ENCODE measurements around the gene QPCT.
A peak's percentile ranks its signal among the peaks of the same experiment; 100 is the strongest.
"Not testable (repeated sequence)": the region's sequence is repeated elsewhere in the genome, so short reads cannot be mapped to it uniquely, and the experiment has no call there.

Gene QPCT

DNA sequence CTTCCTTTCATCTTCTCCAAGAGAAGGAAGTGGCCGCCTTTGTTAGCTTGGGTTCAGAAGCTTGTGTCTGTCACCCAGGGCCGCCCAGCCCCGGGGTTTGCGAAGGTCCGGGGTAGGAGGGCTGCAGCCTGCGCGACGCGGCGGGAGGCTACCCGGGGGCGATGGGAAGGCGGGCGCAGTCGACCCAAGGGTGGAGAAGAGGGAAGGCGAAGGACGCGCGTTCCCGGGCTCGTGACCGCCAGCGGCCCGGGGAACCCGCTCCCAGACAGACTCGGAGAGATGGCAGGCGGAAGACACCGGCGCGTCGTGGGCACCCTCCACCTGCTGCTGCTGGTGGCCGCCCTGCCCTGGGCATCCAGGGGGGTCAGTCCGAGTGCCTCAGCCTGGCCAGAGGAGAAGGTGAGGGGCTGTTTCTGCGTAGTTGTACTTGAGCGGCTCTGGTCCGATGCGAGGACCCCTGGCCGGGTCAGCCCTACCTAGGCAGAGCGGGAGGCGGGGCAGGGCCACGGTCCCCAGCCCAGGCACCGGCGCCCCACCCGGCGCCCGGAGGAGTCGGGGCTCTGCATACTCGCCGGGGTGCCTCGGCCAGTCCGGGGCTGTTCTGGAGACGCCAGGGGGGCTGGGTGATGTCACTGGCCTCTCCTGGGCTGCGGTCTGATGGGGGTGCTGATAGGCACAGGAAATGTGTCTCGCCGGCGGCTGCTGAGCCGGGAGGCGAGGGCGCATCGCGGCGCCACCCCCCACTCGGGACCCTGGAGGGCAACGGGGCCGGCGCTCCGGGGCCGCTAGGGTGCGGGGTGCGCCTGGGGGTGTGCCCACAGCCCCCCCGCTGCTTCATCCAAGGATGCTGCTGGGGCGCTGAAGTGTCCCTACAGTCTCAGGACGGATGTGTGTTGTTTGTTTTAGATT, at the start of gene QPCT:
Gene QPCT, plus strand, starts transcription at position 178 of the 909 bp plus-strand sequence. Its CDS starts 102 bp downstream, at position 280.
- Histone ChIP-seq H3K4me1 (ENCODE audit: control insufficient read depth, insufficient read depth, low read length) (peaks cover 19% of the 10 kb centered on the region), H3K9ac (ENCODE audit: low read depth, low read length) (no peak within 1 kb of the TSS), H3K27me3 (ENCODE audit: control insufficient read depth, insufficient read depth, low read length) (peaks cover 2% of the 10 kb centered on the region), H3K36me3 (ENCODE audit: control insufficient read depth, insufficient read depth, low read length) (no peaks in the 10 kb centered on the region), H3K9me3 (ENCODE audit: control insufficient read depth, insufficient read depth, low read length) (no peaks in the 10 kb centered on the region), H3K4me3 (ENCODE audit: low read depth, low read length) (peak within 1 kb of the TSS; percentile 69)

DNA sequence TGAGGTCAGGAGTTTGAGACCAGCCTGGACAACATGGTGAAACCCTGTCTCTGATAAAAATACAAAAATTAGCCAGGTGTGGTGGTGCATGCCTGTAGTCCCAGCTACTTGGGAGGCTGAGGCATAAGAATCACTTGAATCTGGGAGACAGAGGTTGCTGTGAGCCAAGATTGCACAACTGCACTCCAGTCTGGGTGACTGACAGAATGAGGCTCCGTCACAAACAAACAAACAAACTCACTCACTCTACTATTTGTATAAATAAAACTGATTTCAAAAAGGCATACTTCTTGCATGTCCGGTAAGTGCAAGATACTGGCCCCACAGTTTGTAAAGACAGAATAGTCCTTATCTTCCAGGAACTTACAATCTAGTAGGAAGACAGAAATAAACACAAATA, 49.6 kb upstream of the QPCT start:
- not testable (repeated sequence) for H3K4me1 ChIP-seq (ENCODE audit: control insufficient read depth, insufficient read depth, low read length); H3K27me3 ChIP-seq (ENCODE audit: control insufficient read depth, insufficient read depth, low read length); H3K36me3 ChIP-seq (ENCODE audit: control insufficient read depth, insufficient read depth, low read length); H3K9me3 ChIP-seq (ENCODE audit: control insufficient read depth, insufficient read depth, low read length); H3K4me3 ChIP-seq (ENCODE audit: low read depth, low read length); H3K9ac ChIP-seq (ENCODE audit: low read depth, low read length)

DNA sequence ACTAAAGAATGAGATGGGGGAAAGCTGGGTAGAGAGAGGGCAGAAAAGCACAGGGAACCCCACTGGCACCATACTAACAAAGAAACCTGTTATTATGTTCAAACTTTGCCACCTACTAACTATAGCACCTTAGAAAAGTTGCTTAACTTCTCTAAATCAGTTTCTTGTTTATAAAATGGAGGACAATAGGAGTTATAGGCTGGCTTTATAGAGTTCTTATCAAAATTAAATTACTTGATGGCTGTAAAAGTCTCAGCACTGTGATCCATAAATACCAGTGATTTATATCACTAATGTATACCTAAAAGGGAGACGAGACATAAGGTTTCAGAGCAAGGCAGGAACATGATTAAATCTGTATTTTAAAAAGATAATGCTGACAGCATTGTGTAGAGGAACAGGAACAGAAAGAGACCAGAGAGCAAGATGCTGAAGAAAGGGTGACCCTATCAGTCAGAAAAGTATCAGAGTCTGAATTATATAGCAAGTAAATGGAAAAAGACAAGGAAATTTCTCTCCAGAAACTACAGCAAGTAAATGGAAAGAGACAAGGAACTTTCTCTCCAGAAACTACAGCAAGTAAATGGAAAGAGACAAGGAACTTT, 48.9 kb upstream of the QPCT start:
- no peaks in the 10 kb centered on the region for H3K9me3 ChIP-seq (ENCODE audit: control insufficient read depth, insufficient read depth, low read length)
- H3K9ac ChIP-seq (ENCODE audit: low read depth, low read length) = no peak overlapping the region
- H3K4me1 ChIP-seq (ENCODE audit: control insufficient read depth, insufficient read depth, low read length) = no peaks in the 10 kb centered on the region
- no peaks in the 10 kb centered on the region for H3K27me3 ChIP-seq (ENCODE audit: control insufficient read depth, insufficient read depth, low read length)
- H3K4me3 ChIP-seq (ENCODE audit: low read depth, low read length) = no peak overlapping the region
- no peaks in the 10 kb centered on the region for H3K36me3 ChIP-seq (ENCODE audit: control insufficient read depth, insufficient read depth, low read length)

DNA sequence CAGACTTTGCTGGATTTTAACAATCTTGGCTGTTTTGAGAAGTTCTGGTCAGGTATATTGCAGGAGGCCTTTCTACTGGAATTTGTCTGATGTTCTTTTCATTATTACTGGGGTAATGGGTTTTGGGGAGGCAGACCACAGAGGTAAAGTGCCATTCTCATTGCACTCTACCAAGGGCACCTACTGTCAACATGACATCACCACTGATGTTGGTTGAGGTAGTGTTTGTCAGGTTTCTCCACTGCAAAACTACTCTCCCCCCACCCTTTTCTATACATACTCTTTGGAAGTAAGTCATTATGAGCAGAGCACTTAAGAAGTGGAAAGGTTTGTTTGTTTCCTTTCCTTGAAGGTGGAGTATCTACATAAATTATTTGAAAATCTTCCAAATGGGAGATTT, 46.8 kb upstream of the QPCT start:
- Histone ChIP-seq H3K36me3 (ENCODE audit: control insufficient read depth, insufficient read depth, low read length) (no peaks in the 10 kb centered on the region), H3K9ac (ENCODE audit: low read depth, low read length) (no peak overlapping the region), H3K27me3 (ENCODE audit: control insufficient read depth, insufficient read depth, low read length) (no peaks in the 10 kb centered on the region), H3K4me1 (ENCODE audit: control insufficient read depth, insufficient read depth, low read length) (no peaks in the 10 kb centered on the region), H3K9me3 (ENCODE audit: control insufficient read depth, insufficient read depth, low read length) (no peaks in the 10 kb centered on the region), H3K4me3 (ENCODE audit: low read depth, low read length) (no peak overlapping the region)

DNA sequence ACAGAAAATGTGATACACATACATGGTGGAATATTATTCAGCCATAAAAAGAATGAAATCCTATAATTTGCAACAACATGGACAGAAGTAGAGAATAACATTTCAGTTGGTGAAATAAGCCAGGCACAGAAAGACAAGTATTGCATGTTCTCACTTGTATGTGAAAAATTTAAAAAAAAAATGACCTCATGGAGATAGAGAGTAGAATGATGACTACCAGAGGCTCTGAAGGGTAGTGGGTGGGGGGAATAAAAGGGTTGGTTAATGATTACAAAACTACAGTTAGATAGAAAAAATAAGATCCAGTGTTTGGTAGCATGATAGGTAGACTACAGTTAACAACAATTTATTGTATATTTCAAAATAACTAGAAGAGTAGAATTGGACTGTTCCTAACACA, 44.3 kb upstream of the QPCT start:
- Histone ChIP-seq H3K27me3 (ENCODE audit: control insufficient read depth, insufficient read depth, low read length) (no peaks in the 10 kb centered on the region), H3K4me1 (ENCODE audit: control insufficient read depth, insufficient read depth, low read length) (no peaks in the 10 kb centered on the region), H3K4me3 (ENCODE audit: low read depth, low read length) (no peak overlapping the region), H3K9me3 (ENCODE audit: control insufficient read depth, insufficient read depth, low read length) (no peaks in the 10 kb centered on the region), H3K36me3 (ENCODE audit: control insufficient read depth, insufficient read depth, low read length) (no peaks in the 10 kb centered on the region), H3K9ac (ENCODE audit: low read depth, low read length) (no peak overlapping the region)

DNA sequence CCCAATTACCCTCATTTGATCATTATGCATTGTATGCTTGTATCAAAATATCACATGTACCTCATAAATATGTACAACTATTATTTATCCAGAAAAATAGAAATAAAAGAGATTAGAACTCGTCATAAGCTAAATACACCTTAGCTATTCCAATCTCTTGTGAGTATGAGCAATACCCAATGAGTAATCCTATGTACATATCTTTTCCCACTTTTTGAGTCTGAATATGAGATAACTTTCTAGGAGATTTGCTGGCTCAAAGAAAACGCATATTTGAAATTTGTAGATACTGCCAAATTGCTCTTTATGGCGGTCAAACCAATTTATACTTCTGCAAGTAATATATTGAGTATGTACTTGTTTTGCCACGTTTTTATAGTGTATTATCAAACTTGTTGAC, 43.9 kb upstream of the QPCT start:
- H3K9ac ChIP-seq (ENCODE audit: low read depth, low read length) = no peak overlapping the region
- no peak overlapping the region for H3K4me3 ChIP-seq (ENCODE audit: low read depth, low read length)
- H3K4me1 ChIP-seq (ENCODE audit: control insufficient read depth, insufficient read depth, low read length) = no peaks in the 10 kb centered on the region
- no peaks in the 10 kb centered on the region for H3K9me3 ChIP-seq (ENCODE audit: control insufficient read depth, insufficient read depth, low read length)
- no peaks in the 10 kb centered on the region for H3K27me3 ChIP-seq (ENCODE audit: control insufficient read depth, insufficient read depth, low read length)
- H3K36me3 ChIP-seq (ENCODE audit: control insufficient read depth, insufficient read depth, low read length) = no peaks in the 10 kb centered on the region

DNA sequence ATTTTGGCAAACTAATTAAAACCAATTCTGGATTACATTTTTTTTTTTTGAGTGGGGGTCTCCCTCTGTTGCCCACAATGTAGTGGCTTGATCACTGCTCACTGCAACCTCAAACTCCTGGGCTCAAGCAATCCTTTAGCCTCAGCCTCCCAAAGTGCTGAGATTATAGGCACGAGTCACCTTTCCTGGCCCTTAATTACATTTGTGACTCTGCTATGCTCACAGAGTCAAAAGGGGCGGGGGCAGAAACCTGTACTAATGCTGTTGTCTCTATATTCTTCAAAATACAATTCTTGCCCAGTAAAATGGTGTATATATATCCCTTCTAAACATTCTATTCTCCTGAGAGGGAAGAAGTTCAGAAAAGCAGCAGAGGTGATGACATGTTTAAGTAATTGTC, 43.0 kb upstream of the QPCT start:
- H3K4me3 ChIP-seq (ENCODE audit: low read depth, low read length) = no peak overlapping the region
- no peaks in the 10 kb centered on the region for H3K27me3 ChIP-seq (ENCODE audit: control insufficient read depth, insufficient read depth, low read length)
- no peaks in the 10 kb centered on the region for H3K9me3 ChIP-seq (ENCODE audit: control insufficient read depth, insufficient read depth, low read length)
- H3K9ac ChIP-seq (ENCODE audit: low read depth, low read length) = no peak overlapping the region
- no peaks in the 10 kb centered on the region for H3K4me1 ChIP-seq (ENCODE audit: control insufficient read depth, insufficient read depth, low read length)
- H3K36me3 ChIP-seq (ENCODE audit: control insufficient read depth, insufficient read depth, low read length) = no peaks in the 10 kb centered on the region

DNA sequence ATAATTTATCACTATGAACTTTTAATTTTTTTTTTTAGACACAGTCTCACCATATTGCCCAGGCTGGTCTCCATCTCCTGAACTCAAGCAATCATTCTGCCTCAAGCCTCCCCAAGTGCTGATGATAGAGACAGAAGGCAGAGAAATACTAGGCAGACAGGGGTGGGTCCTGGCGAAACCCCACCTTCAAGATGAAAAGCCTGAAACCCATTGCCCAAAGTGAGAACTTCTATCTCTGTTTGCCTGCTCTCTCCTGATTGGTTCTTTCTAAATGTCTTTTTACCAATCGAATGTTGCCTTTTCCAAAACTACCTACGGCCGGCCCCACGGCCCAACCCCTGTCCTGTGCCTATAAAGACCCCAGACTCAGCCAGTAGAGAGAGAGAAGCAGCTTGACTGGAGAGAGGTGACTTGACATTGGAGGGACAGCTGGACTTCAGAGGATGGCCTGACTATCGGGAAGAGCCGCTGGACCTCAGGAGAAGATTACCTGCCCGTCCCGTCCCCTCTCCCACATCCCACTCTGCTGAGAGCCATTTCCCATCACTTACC, 41.7 kb upstream of the QPCT start:
- Histone ChIP-seq H3K9me3 (ENCODE audit: control insufficient read depth, insufficient read depth, low read length) (no peaks in the 10 kb centered on the region), H3K9ac (ENCODE audit: low read depth, low read length) (no peak overlapping the region), H3K36me3 (ENCODE audit: control insufficient read depth, insufficient read depth, low read length) (no peaks in the 10 kb centered on the region), H3K4me3 (ENCODE audit: low read depth, low read length) (no peak overlapping the region), H3K4me1 (ENCODE audit: control insufficient read depth, insufficient read depth, low read length) (no peaks in the 10 kb centered on the region), H3K27me3 (ENCODE audit: control insufficient read depth, insufficient read depth, low read length) (no peaks in the 10 kb centered on the region)

DNA sequence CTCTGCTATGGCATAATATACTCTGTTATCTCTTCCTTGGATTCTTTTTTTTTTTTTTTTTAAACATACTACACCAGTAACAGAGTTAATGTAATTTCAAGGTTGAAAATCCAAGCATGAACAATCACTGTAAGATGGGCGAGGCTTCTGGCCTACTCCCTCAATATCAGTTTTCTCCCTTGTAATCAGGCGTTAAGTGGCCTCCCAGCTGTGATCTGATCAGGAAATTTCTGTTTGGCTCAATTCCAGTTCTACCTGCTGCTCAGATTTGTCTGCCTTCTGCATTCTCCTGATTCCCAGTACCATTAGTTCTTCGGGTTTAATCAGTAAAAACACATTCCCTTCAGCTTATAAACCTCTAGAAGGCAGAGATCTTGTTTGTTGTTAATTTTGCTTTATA, 38.4 kb upstream of the QPCT start:
- Histone ChIP-seq H3K9ac (ENCODE audit: low read depth, low read length) (no peak overlapping the region), H3K27me3 (ENCODE audit: control insufficient read depth, insufficient read depth, low read length) (no peaks in the 10 kb centered on the region), H3K4me1 (ENCODE audit: control insufficient read depth, insufficient read depth, low read length) (no peaks in the 10 kb centered on the region), H3K36me3 (ENCODE audit: control insufficient read depth, insufficient read depth, low read length) (no peaks in the 10 kb centered on the region), H3K4me3 (ENCODE audit: low read depth, low read length) (no peak overlapping the region), H3K9me3 (ENCODE audit: control insufficient read depth, insufficient read depth, low read length) (no peaks in the 10 kb centered on the region)

DNA sequence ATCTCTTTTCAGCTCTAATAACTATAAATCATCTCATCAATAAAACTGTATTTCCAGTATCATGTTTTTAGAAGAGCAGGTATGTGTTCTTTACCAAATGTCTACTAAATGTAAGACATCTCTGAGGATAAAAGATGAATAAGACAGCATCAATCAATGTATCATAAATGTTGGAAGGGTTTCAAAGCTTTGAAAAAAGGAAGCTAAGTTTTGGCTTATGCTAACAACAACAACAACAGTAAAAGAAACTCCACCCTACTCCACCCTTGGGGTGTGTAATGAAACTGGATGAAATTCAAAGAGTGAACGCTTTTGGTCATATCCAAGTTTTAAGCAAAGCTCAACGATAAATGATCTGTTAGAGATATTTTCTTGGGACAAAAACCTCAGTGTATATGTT, 36.9 kb upstream of the QPCT start:
- Histone ChIP-seq H3K4me1 (ENCODE audit: control insufficient read depth, insufficient read depth, low read length) (no peaks in the 10 kb centered on the region), H3K9me3 (ENCODE audit: control insufficient read depth, insufficient read depth, low read length) (no peaks in the 10 kb centered on the region), H3K36me3 (ENCODE audit: control insufficient read depth, insufficient read depth, low read length) (no peaks in the 10 kb centered on the region), H3K4me3 (ENCODE audit: low read depth, low read length) (no peak overlapping the region), H3K27me3 (ENCODE audit: control insufficient read depth, insufficient read depth, low read length) (no peaks in the 10 kb centered on the region), H3K9ac (ENCODE audit: low read depth, low read length) (no peak overlapping the region)

DNA sequence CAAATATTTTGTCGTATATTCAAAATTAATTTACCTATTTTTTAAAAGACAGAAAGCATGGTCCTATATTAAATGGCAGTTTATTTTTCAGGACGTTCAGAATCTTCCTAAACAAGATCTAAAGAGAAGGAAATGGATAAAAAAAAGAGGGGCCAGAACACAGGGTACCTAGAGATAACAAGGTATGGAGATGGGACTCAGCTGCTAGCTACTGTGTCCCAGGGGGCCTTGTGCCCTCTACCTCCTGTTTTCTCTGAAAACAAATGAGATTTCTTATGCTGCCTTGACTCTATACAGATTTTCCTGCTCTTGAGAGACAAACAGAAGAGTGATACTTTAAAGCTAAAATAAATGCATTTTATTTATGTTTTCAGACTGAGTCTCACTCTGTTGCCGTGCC, 29.1 kb upstream of the QPCT start:
- H3K27me3 ChIP-seq (ENCODE audit: control insufficient read depth, insufficient read depth, low read length) = no peaks in the 10 kb centered on the region
- H3K9me3 ChIP-seq (ENCODE audit: control insufficient read depth, insufficient read depth, low read length) = no peaks in the 10 kb centered on the region
- H3K4me1 ChIP-seq (ENCODE audit: control insufficient read depth, insufficient read depth, low read length) = peaks cover 7% of the 10 kb centered on the region
- H3K36me3 ChIP-seq (ENCODE audit: control insufficient read depth, insufficient read depth, low read length) = no peaks in the 10 kb centered on the region
- H3K4me3 ChIP-seq (ENCODE audit: low read depth, low read length) = no peak overlapping the region
- H3K9ac ChIP-seq (ENCODE audit: low read depth, low read length) = no peak overlapping the region

DNA sequence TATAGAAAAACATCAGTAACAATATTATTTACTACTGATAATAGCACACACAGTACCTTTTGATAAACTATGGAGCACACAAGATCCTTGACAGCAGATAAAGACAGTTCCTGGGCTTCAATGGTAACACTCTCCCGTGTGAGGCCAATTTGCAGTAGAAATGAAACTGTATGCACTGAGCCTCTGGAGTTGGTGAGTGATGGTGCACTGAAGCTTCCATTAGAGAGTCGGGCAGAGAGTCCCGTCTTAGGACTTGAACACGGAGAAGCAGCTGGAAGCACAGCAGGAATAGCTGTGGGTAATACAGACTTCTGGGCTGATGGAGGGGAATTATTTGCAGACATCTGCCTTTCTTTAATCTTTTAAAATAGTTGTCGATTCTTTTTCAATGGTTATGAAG, 28.2 kb upstream of the QPCT start:
- H3K36me3 ChIP-seq (ENCODE audit: control insufficient read depth, insufficient read depth, low read length) = no peaks in the 10 kb centered on the region
- no peak overlapping the region for H3K4me3 ChIP-seq (ENCODE audit: low read depth, low read length)
- no peak overlapping the region for H3K9ac ChIP-seq (ENCODE audit: low read depth, low read length)
- H3K9me3 ChIP-seq (ENCODE audit: control insufficient read depth, insufficient read depth, low read length) = no peaks in the 10 kb centered on the region
- peaks cover 7% of the 10 kb centered on the region for H3K4me1 ChIP-seq (ENCODE audit: control insufficient read depth, insufficient read depth, low read length)
- no peaks in the 10 kb centered on the region for H3K27me3 ChIP-seq (ENCODE audit: control insufficient read depth, insufficient read depth, low read length)
